Activated naive CD8-positive, alpha-beta T cell treated with anti-CD3 and anti-CD28 coated beads, Interleukin-2, amount 50 U/mL, for 16 hours (primary cell): ENCODE data around the gene SEC14L6.

Source experiments
- DNase-seq: peaks from one replicate; pipeline ENCODE4 v3.0.0-alpha.2; 2020; ENCODE audit warnings: low read depth, low spot score

Gene SEC14L6

DNA sequence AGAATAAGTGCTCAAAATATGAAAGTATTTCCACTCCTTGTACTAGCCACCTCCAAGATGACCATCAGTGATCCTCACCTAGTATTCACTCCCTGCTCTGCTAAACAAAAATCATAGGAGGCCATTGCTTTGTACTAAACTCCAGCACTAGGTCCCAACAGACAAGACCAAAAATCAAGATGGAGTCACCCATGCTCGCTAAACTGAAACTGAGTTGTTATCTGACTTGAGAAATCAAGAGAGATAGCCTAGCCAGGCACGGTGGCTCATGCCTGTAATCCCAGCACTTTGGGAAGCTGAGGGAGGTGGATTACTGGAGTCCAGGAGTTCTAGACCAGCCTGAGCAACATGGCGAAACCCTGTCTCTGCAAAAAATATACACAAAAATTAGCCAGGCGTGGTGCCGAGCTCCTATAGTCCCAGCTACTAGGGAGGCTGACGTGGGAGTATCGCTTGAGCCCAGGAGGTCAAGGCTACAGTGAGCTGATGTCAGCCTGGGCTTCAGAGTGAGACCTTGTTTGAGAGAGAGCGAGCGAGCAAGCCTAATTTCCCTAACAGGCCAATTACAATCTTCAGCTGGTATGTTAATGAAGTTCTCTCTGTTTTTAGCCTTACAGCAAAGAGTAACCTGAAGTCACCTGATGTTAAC lies 9.3 kb downstream of the SEC14L6 start:
- no peak for DNase-seq

DNA sequence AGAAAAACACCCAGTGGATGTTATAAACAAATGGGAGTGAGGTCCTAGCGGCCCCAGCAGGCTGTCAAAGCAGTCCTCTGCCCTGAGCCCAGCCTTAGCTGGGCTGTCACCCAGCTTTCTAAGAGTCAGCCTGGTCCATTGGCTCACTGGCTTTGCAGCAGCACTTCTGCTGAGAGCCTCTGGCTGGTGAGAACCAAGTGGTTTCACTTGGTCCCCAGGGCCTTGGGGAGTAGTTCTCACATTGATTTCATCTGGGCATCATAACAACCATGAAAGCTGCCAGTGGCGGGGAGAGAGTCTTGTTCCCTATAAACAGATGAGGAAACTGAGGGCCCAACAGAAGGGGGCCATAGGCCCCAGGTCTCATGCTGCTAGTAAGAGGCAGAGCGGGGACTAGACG lies 11.4 kb downstream of the SEC14L6 start:
- no peak for DNase-seq

DNA sequence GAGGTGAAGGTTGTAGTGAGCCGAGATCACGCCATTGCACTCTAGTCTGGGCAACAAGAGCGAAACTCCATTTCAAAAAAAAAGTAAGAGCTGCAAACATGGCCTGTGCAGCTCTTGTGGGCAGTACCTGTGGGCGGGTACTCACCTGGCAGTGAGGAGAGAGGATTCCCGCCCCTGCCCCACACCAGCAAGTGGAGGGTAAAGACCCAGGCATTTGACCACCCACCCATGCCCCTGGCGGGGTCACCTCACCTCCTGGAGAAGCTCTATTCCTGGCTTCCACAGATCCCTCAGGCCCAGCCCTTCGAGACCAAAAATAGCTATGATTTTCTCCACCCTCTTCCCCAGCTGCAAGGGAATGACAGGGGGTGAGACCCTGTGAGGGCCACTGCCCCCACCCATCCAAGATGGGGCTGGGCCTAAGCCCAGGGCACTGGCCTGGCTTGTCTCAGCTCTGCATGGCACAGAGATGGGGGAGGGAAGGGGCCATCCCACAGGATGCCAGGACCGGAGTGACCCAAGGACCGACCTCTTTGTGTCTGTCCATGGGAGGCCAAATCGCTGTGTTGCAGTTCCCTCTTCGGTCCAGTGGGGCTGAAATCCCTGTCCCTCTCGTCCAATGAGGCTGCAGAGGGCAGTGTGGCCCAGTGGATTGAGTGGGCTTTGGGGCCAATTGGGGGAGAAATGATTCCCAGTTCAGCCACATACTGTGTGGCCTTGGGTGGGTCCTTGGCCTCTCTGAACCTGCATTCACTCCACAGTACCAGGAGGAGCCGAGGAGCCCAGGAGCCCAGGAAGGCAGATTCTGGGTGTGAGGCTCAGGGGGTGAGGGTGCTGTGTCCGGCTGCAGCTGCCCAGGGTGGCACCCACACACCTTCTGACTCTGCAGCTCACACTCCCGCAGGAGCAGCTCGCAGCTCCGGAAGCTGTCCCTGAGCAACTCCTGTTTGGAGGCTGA lies 14.6 kb downstream of the SEC14L6 start:
- no peak for DNase-seq

DNA sequence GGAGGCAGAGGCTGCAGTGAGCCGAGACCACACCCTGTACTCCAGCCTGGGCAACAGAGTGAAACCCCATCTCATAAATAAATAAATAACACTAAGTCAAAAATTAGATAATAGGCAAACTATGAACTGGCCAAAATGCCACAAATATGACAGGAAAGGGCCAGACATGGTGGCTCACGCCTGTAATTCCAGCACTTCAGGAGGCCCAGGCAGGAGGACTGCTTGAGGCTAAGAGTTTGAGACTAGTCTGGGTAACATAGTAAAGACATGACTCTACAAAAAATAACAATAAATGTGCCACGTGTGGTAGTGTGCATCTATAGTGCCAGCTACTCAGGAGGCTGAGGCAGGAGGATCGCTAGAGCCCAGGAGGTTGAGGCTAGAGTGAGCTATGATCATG lies 19.9 kb downstream of the SEC14L6 start:
- no peak for DNase-seq

DNA sequence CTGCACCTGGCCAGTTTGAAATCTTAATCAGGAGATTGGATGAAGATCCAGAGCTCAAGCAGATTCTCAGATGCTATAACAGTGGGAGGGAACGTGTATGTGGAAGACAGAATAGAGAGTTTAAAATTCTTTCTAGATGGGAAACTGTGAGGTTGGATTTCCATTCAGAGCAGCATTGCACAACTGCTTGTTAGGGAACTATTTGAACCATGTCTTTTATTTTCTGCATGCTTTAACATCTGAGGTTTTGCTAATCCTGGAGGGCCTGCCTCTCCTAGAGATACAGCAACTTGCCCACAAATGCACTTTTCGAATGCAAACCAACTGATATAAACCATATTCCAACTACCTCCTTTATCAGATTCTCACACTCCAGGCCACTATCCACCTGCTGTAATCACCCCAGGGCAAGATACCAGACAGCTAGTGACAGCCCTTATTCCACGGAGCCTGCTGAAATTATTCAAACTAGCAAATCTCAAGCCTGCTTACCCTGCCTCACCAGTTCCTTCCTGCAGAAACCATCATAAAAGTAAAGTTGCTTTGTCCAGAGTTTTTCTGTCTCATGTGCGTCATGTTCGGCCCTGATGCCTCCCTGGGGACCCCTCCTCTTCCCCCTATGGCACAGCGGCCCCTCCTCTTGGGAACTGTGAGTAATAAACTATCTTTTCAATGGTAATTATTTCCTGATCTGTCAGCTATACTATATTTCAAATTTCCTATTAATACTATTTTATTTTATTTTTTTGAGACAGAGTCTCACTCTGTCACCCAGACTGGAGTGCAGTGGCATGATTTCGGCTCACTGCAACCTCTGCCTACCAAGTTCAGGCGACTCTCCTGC lies 22.7 kb downstream of the SEC14L6 start:
- no peak for DNase-seq

DNA sequence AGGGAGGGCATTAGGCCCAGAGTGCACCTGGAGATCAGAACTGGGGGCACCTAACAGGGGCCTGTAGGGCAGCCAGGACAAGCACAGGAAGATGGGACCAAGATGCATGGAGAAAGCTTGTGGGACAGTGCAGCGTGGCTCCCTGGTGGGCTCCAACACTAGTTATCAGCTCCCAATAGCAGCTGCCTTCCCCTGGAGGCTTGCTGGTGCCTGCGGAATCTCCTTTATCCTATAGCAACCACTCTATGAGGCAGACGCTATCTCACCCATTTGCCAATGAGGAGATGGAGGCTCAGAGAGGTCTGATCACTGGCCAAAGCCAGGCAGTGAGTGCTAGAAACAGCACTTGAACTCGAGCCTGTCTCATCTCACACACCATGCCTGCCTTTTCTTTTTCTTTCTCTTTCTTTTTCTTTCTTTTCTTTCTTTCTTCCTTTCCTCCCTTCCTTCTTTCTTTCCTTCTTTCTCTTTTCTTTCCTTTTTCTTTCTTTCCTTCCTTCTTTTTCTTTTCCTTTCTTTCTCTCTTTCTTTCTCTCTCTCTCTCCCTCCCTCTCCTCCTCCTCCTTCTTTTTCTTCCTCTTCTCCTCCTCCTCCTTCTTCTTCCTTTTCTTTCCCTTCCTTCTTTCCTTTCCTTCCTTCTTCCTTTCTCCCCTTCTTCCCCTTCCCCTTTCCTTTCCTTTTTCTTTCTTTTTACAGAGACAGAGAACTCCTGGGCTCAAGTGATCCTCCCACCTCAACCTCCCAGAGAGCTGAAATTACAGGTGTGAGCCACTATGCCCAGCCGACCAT lies 25.0 kb downstream of the SEC14L6 start:
- DNase-seq = no peak

DNA sequence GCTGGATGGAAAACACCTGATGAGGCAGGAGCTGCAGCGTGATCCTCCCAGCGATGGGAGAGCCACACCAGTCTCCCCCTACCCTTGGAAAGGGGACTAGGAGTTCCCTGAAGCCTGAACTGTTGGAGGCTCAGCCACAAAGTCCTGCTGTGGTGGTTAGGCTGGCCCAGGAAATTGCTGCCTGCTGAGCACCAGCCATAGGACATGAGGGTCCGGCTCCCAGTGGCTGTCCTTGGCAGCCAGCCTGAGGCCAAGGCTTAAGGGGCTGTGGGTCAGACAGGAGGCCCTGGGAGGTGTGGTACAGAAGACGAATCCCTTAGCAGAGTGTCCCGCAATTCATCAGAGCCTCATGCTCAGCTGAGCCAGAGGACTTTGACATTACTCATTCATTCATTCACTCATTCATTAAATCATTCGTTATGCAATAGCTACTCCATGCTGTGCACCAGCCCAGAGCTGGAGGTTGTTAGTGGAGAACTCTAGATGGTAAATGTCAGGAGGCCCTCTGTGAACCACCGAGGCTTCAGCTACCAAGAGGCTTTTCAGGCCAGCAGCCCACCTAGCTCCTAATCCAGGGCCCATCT lies 26.6 kb downstream of the SEC14L6 start:
- no peak for DNase-seq

DNA sequence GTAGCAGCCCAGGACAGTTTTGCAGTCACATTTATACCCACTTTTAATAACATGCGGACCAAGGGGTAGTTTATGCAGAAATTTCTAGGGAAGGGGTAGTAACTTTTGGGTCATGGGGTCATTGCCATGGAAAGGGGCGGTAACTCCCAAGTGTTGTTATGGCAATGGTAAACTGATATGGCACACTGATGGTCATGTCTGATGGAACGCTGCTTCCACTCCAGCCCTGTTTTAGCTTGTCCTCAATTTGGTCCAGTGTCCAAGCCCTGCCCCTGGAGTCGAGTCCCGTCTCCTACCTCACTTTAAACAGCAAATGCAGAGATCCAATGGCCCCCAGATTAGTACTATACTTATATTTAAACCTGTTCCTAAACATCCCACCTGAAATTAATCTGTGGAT lies 29.8 kb downstream of the SEC14L6 start:
- DNase-seq = no peak

DNA sequence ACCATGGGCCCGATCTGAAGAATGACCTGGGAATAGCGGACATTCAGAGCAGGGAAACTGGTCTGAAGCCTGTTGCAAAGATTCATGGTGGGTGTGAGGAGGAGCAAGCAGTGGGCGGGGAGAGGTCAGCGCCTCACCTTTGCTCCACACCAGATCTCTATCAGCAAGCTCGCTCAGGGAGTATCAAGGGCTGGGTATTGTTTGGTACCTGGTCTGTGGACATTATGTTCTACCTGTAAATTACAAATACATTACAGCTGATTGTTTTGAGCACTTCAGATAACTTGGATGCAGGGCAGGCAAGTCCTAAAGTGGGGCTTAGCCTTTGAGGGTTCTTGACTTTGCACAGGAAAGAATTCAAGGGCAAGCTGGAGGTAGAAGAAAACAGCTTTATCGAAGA lies 30.3 kb downstream of the SEC14L6 start:
- no peak for DNase-seq

DNA sequence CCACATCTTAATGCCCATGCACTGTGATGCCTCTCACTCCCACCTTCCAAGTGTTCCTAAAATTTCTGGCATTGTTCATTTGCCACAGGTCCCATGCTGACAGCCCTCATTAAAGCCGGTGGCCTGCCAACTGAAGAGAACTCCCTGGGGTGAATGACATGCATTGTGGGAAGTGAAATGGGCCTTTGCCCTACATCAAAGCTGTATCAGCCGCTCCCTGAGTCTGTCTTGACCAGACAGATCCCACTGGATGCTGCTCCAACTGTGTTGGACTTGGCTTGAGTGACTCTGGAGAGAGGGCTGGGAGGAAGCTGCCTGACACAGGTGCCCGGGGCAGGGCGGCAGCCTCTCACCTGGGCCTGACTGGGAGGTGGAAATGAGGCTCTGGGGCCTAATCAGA lies 32.3 kb downstream of the SEC14L6 start:
- DNase-seq = no peak

DNA sequence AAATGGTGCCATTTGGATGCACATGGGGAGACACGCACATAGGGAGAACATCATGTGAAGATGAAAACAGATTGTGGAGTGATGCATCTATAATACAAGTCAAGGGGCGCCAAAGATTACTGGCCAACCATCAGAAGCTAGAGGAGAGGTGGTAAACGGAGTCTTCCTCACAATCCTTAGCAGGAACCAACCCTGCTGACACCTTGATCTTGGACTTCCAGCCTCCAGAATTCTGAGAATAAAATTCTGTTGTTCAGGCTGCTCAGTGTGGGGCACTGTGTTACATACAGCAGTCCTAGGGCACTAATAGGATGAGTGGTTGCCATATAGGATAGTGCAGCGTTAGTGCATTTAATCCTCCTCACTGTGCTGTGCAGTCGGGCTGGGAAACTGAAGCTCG lies 33.1 kb downstream of the SEC14L6 start:
- no peak for DNase-seq

DNA sequence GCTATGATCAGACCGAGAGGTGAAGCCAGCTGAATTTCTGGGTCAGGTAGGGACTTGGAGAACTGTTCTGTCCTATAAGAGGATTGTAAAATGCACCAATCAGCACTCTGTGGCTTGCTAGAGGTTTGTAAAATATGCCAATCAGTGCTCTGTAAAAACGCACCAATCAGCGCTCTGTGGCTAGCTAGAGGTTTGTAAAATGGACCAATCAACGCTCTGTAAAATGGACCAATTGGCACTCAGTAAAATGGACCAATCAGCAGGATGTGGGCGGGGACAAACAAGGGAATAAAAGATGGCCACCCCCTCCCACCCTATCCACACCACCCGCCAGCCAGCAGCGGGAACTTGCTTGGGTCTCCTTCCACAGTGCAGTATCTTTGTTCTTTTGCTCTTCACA lies 34.6 kb downstream of the SEC14L6 start:
- DNase-seq = no peak

DNA sequence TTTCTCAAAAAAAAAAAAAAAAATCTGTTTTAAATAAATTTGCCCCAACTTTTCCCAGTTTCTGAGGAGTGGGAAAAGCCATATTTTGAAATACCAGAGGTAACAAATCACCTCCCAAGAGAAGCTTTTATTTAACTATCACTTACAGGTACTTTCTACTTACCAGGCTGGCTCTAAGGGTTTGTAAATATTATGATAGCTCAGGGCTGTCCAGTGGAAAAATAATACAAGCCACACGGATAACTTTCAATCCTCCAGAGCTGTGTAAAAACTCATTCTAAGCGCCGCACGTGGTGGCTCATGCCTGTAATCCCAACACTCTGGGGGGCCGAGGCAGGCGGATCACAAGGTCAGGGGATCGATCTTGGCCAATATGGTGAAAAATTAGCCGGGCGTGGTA lies 35.4 kb downstream of the SEC14L6 start:
- no peak for DNase-seq

DNA sequence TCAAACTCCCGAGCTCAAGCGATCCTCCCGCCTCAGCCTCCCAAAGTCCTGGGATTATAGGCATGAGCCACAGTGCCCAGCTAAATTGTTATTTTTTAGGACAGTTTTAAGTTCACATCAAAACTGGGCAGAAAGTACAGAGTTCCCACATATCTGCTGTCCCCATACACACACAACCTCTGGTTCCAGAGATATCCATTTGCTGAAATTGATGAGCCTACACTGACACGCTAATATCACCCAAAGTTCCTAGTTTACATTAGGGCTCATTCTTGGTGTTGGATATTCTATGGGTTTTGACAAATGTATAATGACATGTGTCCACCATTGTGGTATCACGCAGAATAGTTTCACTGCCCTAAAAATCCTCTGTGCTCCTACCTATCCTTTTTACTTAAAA lies 38.3 kb downstream of the SEC14L6 start:
- no peak for DNase-seq

DNA sequence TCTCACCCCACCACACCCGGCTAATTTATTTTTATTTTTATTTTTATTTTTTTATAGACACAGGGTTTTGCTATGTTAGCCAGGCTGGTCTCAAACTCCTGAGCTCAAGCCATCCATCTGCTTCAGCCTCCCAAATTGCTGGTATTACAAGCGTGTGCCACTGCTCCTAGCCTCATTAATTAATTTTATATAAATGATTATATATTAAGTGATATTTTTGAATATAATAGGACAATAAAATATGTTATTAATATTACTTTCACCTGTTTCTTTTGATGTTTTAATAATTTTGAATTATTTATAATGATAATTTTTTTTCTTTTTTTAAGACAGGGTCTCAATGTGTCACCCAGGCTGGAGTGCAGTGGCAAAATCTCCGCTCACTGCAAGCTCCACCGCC lies 38.9 kb downstream of the SEC14L6 start:
- no peak for DNase-seq

DNA sequence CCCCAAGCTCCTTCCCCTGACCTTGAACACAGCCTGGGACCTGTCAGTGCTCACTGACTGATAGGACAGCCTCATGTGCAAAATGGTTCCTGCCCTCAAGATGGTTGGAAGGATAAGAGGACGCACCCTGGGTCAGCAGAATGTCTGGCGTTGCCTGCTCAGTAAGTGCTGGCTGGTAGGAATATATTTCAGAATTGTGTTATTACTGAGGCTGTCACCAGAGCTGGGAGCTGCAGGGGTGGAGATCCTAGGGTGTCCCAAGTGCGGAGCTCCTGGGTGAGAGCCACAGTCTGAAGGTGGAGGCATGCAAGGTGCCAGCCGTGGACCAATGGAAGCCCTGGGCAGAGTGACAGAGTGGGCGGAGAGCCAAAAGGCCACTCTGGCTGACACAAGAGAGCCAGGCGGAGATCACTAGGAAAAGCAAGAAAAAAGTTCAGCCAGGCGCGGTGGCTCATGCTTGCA lies 40.0 kb downstream of the SEC14L6 start:
- DNase-seq = no peak

DNA sequence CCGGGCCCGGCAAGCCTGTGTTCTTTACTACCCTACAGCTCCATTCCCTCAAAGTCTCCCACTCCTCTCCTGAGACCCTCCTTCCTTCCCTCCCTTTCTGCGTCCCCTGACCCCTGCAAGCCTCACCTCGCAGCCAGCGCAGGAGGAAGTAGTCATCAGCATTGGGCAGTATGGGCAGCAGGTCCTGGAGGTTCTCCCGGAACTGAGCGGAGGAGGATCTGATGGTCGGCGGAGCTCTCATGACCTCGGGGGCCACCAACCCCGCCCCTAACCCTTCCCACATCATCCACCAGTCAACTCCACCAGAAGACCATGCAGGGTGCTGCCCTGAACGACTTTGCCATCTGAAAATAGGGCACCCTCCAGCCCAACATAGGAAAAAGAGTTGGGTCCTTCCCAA lies 43.0 kb downstream of the SEC14L6 start:
- DNase-seq = no peak

DNA sequence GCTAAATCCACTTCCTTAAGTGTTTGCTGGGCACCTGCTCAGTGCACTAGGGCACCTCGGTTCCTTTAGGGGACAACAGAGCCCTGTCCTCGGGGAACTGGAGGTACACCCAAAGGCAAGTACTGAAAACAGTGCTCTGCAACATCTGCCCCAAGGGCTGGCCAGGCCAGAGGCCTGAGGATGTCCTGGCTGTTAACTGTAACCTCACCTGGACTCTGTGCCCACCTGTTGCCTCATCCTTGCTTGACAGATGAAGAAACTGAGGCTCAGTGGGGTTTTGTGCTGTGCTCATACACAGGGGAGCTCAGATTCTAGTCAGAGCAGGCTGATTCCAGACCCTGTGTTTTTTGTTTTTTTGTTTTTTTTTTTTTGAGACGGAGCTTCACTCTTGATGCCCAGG lies 43.6 kb downstream of the SEC14L6 start:
- DNase-seq = no peak

DNA sequence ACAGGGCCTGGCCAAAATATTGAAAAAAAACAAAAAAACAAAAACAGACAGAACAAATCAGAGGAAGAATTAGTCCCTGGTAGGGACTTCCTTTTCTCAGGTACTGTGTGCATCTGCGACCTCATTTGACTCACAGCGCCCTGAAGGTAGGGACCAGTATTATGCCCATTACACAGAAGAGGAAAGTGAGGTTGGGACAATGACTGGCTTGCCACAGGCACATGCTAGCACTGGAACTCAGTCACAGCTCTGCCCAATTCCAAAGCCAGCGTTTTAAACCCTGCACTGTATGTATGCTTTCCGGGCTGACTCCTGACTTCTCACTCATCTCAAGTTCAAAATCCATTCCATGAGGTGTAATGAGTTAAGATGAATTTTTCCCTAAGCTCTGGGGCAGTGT lies 44.4 kb downstream of the SEC14L6 start:
- no peak for DNase-seq

DNA sequence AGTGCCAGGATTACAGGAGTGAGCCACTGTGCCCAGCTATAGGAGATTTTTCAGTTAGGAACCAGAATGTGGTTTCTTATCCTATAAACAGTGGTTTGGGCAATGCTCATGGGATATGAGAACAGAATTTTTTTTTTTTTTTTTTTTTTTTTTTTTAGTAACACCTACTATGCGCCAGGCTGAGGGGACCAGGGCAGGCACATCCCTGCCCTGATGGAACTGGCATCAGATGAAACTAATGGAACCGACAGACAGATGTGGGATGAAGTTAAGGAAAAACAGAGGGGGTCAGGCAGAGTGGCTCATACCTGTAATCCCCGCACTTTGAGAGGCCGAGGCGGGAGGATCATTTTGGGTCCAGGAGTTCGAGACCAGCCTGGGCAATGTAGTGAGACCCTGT lies 45.9 kb downstream of the SEC14L6 start:
- DNase-seq = no peak
